PC-3 (cell line): ENCODE results near the gene ASB5. TPM values are rescaled to one million over a fixed set of nuclear protein-coding genes. Genes with fewer than 3 reads are reported as not detected.

ENCODE experiments used
- ATAC-seq: fragments of 200-7000 bp; cut with Tn5 transposase; 2 replicates; pipeline ENCODE4 v1.9.1; 2020; ENCODE audit warnings: mild to moderate bottlenecking, moderate library complexity
- BruUV-seq: library from RNA; stranded (reverse); fragments of 400-500 nt; replicated peaks from 2 replicates; lab custom pipeline; 2021; lab: Mats Ljungman, UMichigan
- CTCF ChIA-PET: fragments of 300-600 bp; sonication (Branson Sonifier 250); formaldehyde crosslinking; loops from one replicate; lab custom pipeline; 2022; ENCODE audit warnings: antibody characterized with exemption; lab: Charles Lee
- POLR2A ChIA-PET: fragments of 300-600 bp; sonication (Branson Sonifier 250); formaldehyde crosslinking; loops from one replicate; lab custom pipeline; 2022; ENCODE audit warnings: antibody characterized with exemption; ENCODE audit not compliant: unreplicated experiment; lab: Charles Lee
- DNase-seq: peaks from one replicate; pipeline ENCODE4 v3.0.0-alpha.2; 2015
- H2AFZ ChIP-seq: fragments of 300-600 bp; sonication (generic); 2 replicates; pipeline ENCODE4 v1.6.0; 2016; ENCODE audit warnings: antibody characterized with exemption, low read length
- H3F3A ChIP-seq: fragments of 300-600 bp; sonication (generic); one replicate; pipeline ENCODE4 v1.6.0; 2017; ENCODE audit warnings: antibody characterized with exemption, low read length, control low read depth, mild to moderate bottlenecking; ENCODE audit not compliant: unreplicated experiment
- H3K27ac ChIP-seq: fragments of 300-600 bp; sonication (generic); 2 replicates; pipeline ENCODE4 v1.5.1; 2016; ENCODE audit warnings: mild to moderate bottlenecking, low read length
- H3K27me3 ChIP-seq: fragments of 300-600 bp; sonication (generic); 2 replicates; pipeline ENCODE4 v1.6.1; 2016; ENCODE audit warnings: low read length, mixed read lengths
- H3K36me3 ChIP-seq: fragments of 300-600 bp; sonication (generic); 2 replicates; pipeline ENCODE4 v1.6.1; 2016; ENCODE audit warnings: low read depth, mixed run types, low read length, mixed read lengths
- H3K4me1 ChIP-seq: fragments of 300-600 bp; sonication (generic); 2 replicates; pipeline ENCODE4 v1.5.1; 2016; ENCODE audit warnings: low read length; ENCODE audit not compliant: insufficient read depth
- H3K4me2 ChIP-seq: fragments of 300-600 bp; sonication (generic); 2 replicates; pipeline ENCODE4 v1.6.0; 2016; ENCODE audit warnings: low read length
- H3K4me3 ChIP-seq: fragments of 300-600 bp; sonication (generic); 2 replicates; pipeline ENCODE4 v1.5.1; 2016; ENCODE audit warnings: mild to moderate bottlenecking, low read length, mixed read lengths
- H3K79me2 ChIP-seq: fragments of 300-600 bp; sonication (generic); 2 replicates; pipeline ENCODE4 v1.6.1; 2017; ENCODE audit warnings: low read length, mixed read lengths
- H3K9ac ChIP-seq: fragments of 300-600 bp; sonication (generic); 2 replicates; pipeline ENCODE4 v1.6.0; 2016; ENCODE audit warnings: mild to moderate bottlenecking, low read length
- H3K9me2 ChIP-seq: fragments of 300-600 bp; sonication (generic); replicated peaks from 2 replicates; pipeline ENCODE4 v1.6.1; 2016; ENCODE audit warnings: mixed run types, low read length, mixed read lengths
- H3K9me3 ChIP-seq: fragments of 300-600 bp; sonication (generic); 2 replicates; pipeline ENCODE4 v1.6.1; 2016; ENCODE audit warnings: low read length, mixed read lengths
- H4K20me1 ChIP-seq: fragments of 300-600 bp; sonication (generic); 2 replicates; pipeline ENCODE4 v1.6.1; 2016; ENCODE audit warnings: low read length, mixed read lengths
- CTCF ChIP-seq: fragments of 300-600 bp; sonication (generic); conservative IDR thresholded peaks from 2 replicates; pipeline ENCODE4 v1.5.1; 2017; ENCODE audit warnings: antibody characterized with exemption, low read depth, mild to moderate bottlenecking, low read length
- EZH2 ChIP-seq: fragments of 300-600 bp; sonication (generic); IDR thresholded peaks from one replicate; pipeline ENCODE4 v1.6.1; 2017; ENCODE audit warnings: antibody characterized with exemption, mild to moderate bottlenecking, low read length; ENCODE audit not compliant: unreplicated experiment
- EZH2phosphoT487 ChIP-seq: fragments of 300-600 bp; sonication (generic); IDR thresholded peaks from 2 replicates; pipeline ENCODE4 v1.6.1; 2018; ENCODE audit warnings: mild to moderate bottlenecking, antibody characterized with exemption, low read length, borderline replicate concordance
- intact Hi-C: fragments of 100-400 bp; cut with micrococcal nuclease; formaldehyde crosslinking; loops from 2 replicates; pipeline ENCODE4 v1.9.0; 2023
- total RNA-seq: library from RNA; depleted of rRNA; stranded (reverse); fragments of >200 nt; gene quantifications from 2 replicates; pipeline ENCODE4 v1.2.3, GENCODE V29; 2014

ASB5 gene
- total RNA-seq, 1 experiment from 2014 or later: not detected

- no peak overlapping the region for H3K4me3 ChIP-seq
- no peaks in the 10 kb centered on the region for H3K27me3 ChIP-seq
- DNase-seq (no peak), ATAC-seq (peak; percentile 56)
- H3F3A ChIP-seq: no peaks in the 10 kb centered on the region
- no peaks in the 10 kb centered on the region for H3K9me3 ChIP-seq
- H3K4me2 ChIP-seq: no peak overlapping the region
- intact Hi-C loops: no loop called here
- no peaks in the 10 kb centered on the region for H4K20me1 ChIP-seq
- ChIA-PET CTCF (no interaction called here), POLR2A (no interaction called here)
- TF ChIP-seq CTCF (no peak), EZH2phosphoT487 (no peak), EZH2 (no peak)
- H3K4me1 ChIP-seq: no peaks in the 10 kb centered on the region
- H3K27ac ChIP-seq: no peak overlapping the region
- no peaks in the 10 kb centered on the region for H3K9me2 ChIP-seq
- no peak overlapping the region for H2AFZ ChIP-seq
- no peaks in the 10 kb centered on the region for H3K79me2 ChIP-seq
- H3K9ac ChIP-seq: no peak overlapping the region
- no TSS peak for BruUV-seq
- no peaks in the 10 kb centered on the region for H3K36me3 ChIP-seq
Measured at GRCh38 chr4:176242764-176243347, 26.2 kb downstream of the ASB5 start.

GRCh38 chr4:176241703-176242102 is 27.3 kb downstream of the ASB5 start:
- H3F3A ChIP-seq: no peaks in the 10 kb centered on the region
- no peaks in the 10 kb centered on the region for H3K79me2 ChIP-seq
- ATAC-seq (no peak), DNase-seq (no peak)
- H3K9me2 ChIP-seq: no peaks in the 10 kb centered on the region
- no peaks in the 10 kb centered on the region for H3K27me3 ChIP-seq
- no peak overlapping the region for H3K27ac ChIP-seq
- ChIA-PET POLR2A (no interaction called here), CTCF (no interaction called here)
- TF ChIP-seq CTCF (no peak), EZH2phosphoT487 (no peak), EZH2 (no peak)
- BruUV-seq: no TSS peak
- no peak overlapping the region for H3K4me2 ChIP-seq
- H2AFZ ChIP-seq: no peak overlapping the region
- H3K36me3 ChIP-seq: no peaks in the 10 kb centered on the region
- peaks cover 9% of the 10 kb centered on the region for H3K4me1 ChIP-seq
- H4K20me1 ChIP-seq: no peaks in the 10 kb centered on the region
- no peak overlapping the region for H3K9ac ChIP-seq
- intact Hi-C loops: no loop called here
- H3K4me3 ChIP-seq: no peak overlapping the region
- H3K9me3 ChIP-seq: no peaks in the 10 kb centered on the region

- no peaks in the 10 kb centered on the region for H3K27me3 ChIP-seq
Measured at GRCh38 chr4:176238826-176239225, 30.2 kb downstream of the ASB5 start.

More at GRCh38 chr4:176238826-176239225, 30.2 kb downstream of the ASB5 start:
- H3K4me2 ChIP-seq: no peak overlapping the region
- no TSS peak for BruUV-seq
- TF ChIP-seq CTCF (no peak), EZH2 (no peak), EZH2phosphoT487 (no peak)
- peaks cover 9% of the 10 kb centered on the region for H3K4me1 ChIP-seq
- no peak overlapping the region for H3K9ac ChIP-seq
- no peak overlapping the region for H3K4me3 ChIP-seq
- no peaks in the 10 kb centered on the region for H3K36me3 ChIP-seq
- H3K79me2 ChIP-seq: no peaks in the 10 kb centered on the region
- H2AFZ ChIP-seq: no peak overlapping the region
- CTCF ChIA-PET: no interaction called here
- intact Hi-C loops: no loop called here
- H3K27ac ChIP-seq: no peak overlapping the region
- no peaks in the 10 kb centered on the region for H4K20me1 ChIP-seq
- no peaks in the 10 kb centered on the region for H3F3A ChIP-seq
- POLR2A ChIA-PET: no interaction called here
- no peaks in the 10 kb centered on the region for H3K9me2 ChIP-seq
- ATAC-seq (no peak), DNase-seq (peak; percentile 11)
- no peaks in the 10 kb centered on the region for H3K9me3 ChIP-seq
